KMS-11 (cell line): ENCODE results near the gene KCNJ6.
A peak's percentile ranks its signal among the peaks of the same experiment; 100 is the strongest.

Source experiments
- H2AFZ ChIP-seq: fragments of 200-600 bp; sonication (generic); 2 replicates; pipeline ENCODE4 v1.6.1; 2016; ENCODE audit warnings: antibody characterized with exemption, mixed run types, low read depth
- H3K27ac ChIP-seq: fragments of 200-600 bp; sonication (generic); 2 replicates; pipeline ENCODE4 v1.6.1; 2016; ENCODE audit warnings: mild to moderate bottlenecking, mixed run types
- H3K27me3 ChIP-seq: fragments of 200-600 bp; sonication (generic); 2 replicates; pipeline ENCODE4 v1.6.1; 2017; ENCODE audit warnings: mild to moderate bottlenecking, low read depth, mixed run types, moderate library complexity; ENCODE audit not compliant: insufficient read depth
- H3K36me3 ChIP-seq: fragments of 200-600 bp; sonication (generic); 2 replicates; pipeline ENCODE4 v1.6.1; 2017; ENCODE audit warnings: mild to moderate bottlenecking, mixed run types; ENCODE audit not compliant: insufficient read depth
- H3K4me1 ChIP-seq: fragments of 200-600 bp; sonication (generic); 2 replicates; pipeline ENCODE4 v1.6.1; 2016; ENCODE audit warnings: mild to moderate bottlenecking, low read depth, mixed run types; ENCODE audit not compliant: poor library complexity, severe bottlenecking
- H3K4me2 ChIP-seq: fragments of 200-600 bp; sonication (generic); 2 replicates; pipeline ENCODE4 v1.7.0; 2016; ENCODE audit warnings: mild to moderate bottlenecking, mixed run types
- H3K4me3 ChIP-seq: fragments of 200-600 bp; sonication (generic); IDR thresholded peaks from 2 replicates; pipeline ENCODE4 v1.6.1; 2017; ENCODE audit warnings: low read depth, low read length, mixed read lengths; ENCODE audit not compliant: insufficient read depth
- H3K79me2 ChIP-seq: fragments of 200-600 bp; sonication (generic); 2 replicates; pipeline ENCODE4 v1.6.1; 2016; ENCODE audit warnings: low read depth, mixed run types; ENCODE audit not compliant: insufficient read depth
- H3K9ac ChIP-seq: fragments of 200-600 bp; sonication (generic); 2 replicates; pipeline ENCODE4 v1.6.1; 2016; ENCODE audit warnings: mild to moderate bottlenecking, mixed run types
- H4K20me1 ChIP-seq: fragments of 200-600 bp; sonication (generic); 2 replicates; pipeline ENCODE4 v1.6.1; 2016; ENCODE audit warnings: mild to moderate bottlenecking, mixed run types; ENCODE audit not compliant: insufficient read depth
- CTCF ChIP-seq: fragments of 200-600 bp; sonication (generic); conservative IDR thresholded peaks from 2 replicates; pipeline ENCODE4 v1.6.1; 2017; ENCODE audit warnings: low read depth, mild to moderate bottlenecking, antibody characterized with exemption, low read length, moderate library complexity, mixed read lengths

KCNJ6 gene

GRCh38 chr21:37748351-37748750 lies 167.9 kb downstream of the KCNJ6 start:
- Histone ChIP-seq H3K27me3 (no peaks in the 10 kb centered on the region), H3K4me3 (no peak overlapping the region), H3K4me2 (no peak overlapping the region), H3K4me1 (no peaks in the 10 kb centered on the region), H3K79me2 (no peaks in the 10 kb centered on the region), H3K9ac (no peak overlapping the region), H4K20me1 (no peaks in the 10 kb centered on the region), H3K27ac (no peak overlapping the region), H3K36me3 (no peaks in the 10 kb centered on the region), H2AFZ (no peak overlapping the region)
- TF ChIP-seq CTCF, result no peak

- Histone ChIP-seq H2AFZ (no peak overlapping the region), H3K9ac (no peak overlapping the region), H3K4me2 (no peak overlapping the region), H4K20me1 (no peaks in the 10 kb centered on the region), H3K4me1 (peaks cover 12% of the 10 kb centered on the region), H3K4me3 (no peak overlapping the region), H3K36me3 (no peaks in the 10 kb centered on the region), H3K27ac (no peak overlapping the region), H3K79me2 (no peaks in the 10 kb centered on the region), H3K27me3 (no peaks in the 10 kb centered on the region)
- TF ChIP-seq CTCF, result no peak
Observed at GRCh38 chr21:37746849-37747248, 169.4 kb downstream of the KCNJ6 start.

GRCh38 chr21:37744551-37744950 lies 171.7 kb downstream of the KCNJ6 start:
- TF ChIP-seq CTCF, result no peak
- Histone ChIP-seq H3K4me1 (peaks cover 20% of the 10 kb centered on the region), H3K9ac (no peak overlapping the region), H4K20me1 (no peaks in the 10 kb centered on the region), H2AFZ (no peak overlapping the region), H3K36me3 (no peaks in the 10 kb centered on the region), H3K4me3 (no peak overlapping the region), H3K4me2 (no peak overlapping the region), H3K27ac (no peak overlapping the region), H3K79me2 (no peaks in the 10 kb centered on the region), H3K27me3 (no peaks in the 10 kb centered on the region)

GRCh38 chr21:37742532-37742931 lies 173.7 kb downstream of the KCNJ6 start:
- Histone ChIP-seq H3K9ac (no peak overlapping the region), H3K4me2 (peak overlapping the region; percentile 26; the same call in 1 of the 2 replicates), H2AFZ (no peak overlapping the region)

More at GRCh38 chr21:37742532-37742931, 173.7 kb downstream of the KCNJ6 start:
- H3K36me3 ChIP-seq, result no peaks in the 10 kb centered on the region
- no peak for TF ChIP-seq CTCF
- H3K27me3 ChIP-seq, result no peaks in the 10 kb centered on the region
- H3K4me3 ChIP-seq, result no peak overlapping the region
- H4K20me1 ChIP-seq, result no peaks in the 10 kb centered on the region
- H3K27ac ChIP-seq, result no peak overlapping the region
- H3K4me1 ChIP-seq, result peaks cover 20% of the 10 kb centered on the region
- H3K79me2 ChIP-seq, result no peaks in the 10 kb centered on the region
